Mucosa of rectum (tissue), 2 donors: ENCODE data around the gene GRIP1.

Experiments used
- H3K27ac ChIP-seq, 2 donors: one replicate each; pipeline ENCODE4 v1.7.0; 2013; ENCODE audit warnings: inconsistent platforms in 2 of 2, low read depth in 2 of 2, low read length in 2 of 2
- H3K27me3 ChIP-seq, 2 donors: one replicate each; pipeline ENCODE4 v1.7.0; 2013; ENCODE audit warnings: low read length in 2 of 2; ENCODE audit not compliant: control insufficient read depth in 2 of 2, insufficient read depth in 2 of 2
- H3K36me3 ChIP-seq, 2 donors: one replicate each; pipeline ENCODE4 v1.7.0; 2013; ENCODE audit warnings: low read length in 2 of 2; ENCODE audit not compliant: control insufficient read depth in 2 of 2, insufficient read depth in 2 of 2
- H3K4me1 ChIP-seq, 2 donors: one replicate each; pipeline ENCODE4 v1.7.0; 2013; ENCODE audit warnings: low read length in 2 of 2, mild to moderate bottlenecking in 1 of 2; ENCODE audit not compliant: control insufficient read depth in 2 of 2, insufficient read depth in 2 of 2
- H3K4me3 ChIP-seq, 2 donors: one replicate each; pipeline ENCODE4 v1.7.0; 2013; ENCODE audit warnings: low read length in 2 of 2
- H3K9ac ChIP-seq, 2 donors: one replicate each; pipeline ENCODE4 v1.7.0; 2013; ENCODE audit warnings: low read length in 2 of 2, low read depth in 1 of 2, mild to moderate bottlenecking in 1 of 2
- H3K9me3 ChIP-seq, 2 donors: one replicate each; pipeline ENCODE4 v1.7.0; 2013; ENCODE audit warnings: low read length in 2 of 2; ENCODE audit not compliant: control insufficient read depth in 2 of 2
- donor health status: healthy.
- donor health status: Normal muscosa, but diverticular disease.

The GRIP1 gene

DNA sequence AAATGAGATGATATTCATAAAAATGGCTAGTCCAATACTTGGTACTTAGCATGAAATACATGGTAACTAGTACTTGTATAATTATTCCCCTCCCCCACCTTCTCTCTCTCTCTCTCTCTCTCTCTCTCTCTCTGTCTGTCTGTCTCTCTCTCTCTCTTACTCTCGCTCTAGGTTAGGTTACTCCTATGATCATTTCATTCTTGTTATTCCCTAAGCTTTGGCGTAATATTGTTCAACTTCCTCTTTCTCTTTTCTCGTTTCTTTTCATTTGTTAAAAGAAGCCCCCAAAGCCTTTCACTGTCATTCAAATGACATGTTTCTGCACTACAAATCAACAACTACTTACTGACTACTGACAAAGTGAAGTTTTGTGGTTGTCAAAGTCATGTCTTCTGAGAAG, 89.8 kb downstream of the GRIP1 start:
- Histone ChIP-seq H3K4me3 (no peak overlapping the region), H3K4me1 (no peaks in the 10 kb centered on the region), H3K9me3 (no peaks in the 10 kb centered on the region), H3K36me3 (no peaks in the 10 kb centered on the region), H3K27me3 (no peaks in the 10 kb centered on the region), H3K9ac (no peak overlapping the region), H3K27ac (no peak overlapping the region)

DNA sequence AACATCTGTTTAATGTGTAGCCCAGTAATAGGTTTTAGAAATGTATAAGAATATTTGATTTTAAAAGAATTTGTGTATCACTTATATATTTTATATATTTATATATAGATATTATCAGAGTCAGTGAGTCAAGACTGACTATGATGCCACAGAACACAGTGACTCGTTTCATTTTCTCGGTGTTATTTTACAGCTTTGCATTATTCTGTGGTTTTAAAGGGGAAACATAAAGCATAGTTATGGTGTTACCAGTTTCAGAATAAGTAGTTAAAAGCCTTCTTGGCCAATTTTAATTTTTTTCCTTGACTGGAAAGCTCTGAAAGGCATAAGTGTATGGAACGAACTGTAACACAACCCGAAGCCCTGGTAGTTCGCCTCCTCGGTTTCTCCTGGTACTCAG, 91.0 kb downstream of the GRIP1 start:
- H3K27me3 ChIP-seq: no peaks in the 10 kb centered on the region
- no peaks in the 10 kb centered on the region for H3K4me1 ChIP-seq
- no peak overlapping the region for H3K27ac ChIP-seq
- no peak overlapping the region for H3K4me3 ChIP-seq
- H3K9me3 ChIP-seq: no peaks in the 10 kb centered on the region
- H3K36me3 ChIP-seq: no peaks in the 10 kb centered on the region
- H3K9ac ChIP-seq: no peak overlapping the region

DNA sequence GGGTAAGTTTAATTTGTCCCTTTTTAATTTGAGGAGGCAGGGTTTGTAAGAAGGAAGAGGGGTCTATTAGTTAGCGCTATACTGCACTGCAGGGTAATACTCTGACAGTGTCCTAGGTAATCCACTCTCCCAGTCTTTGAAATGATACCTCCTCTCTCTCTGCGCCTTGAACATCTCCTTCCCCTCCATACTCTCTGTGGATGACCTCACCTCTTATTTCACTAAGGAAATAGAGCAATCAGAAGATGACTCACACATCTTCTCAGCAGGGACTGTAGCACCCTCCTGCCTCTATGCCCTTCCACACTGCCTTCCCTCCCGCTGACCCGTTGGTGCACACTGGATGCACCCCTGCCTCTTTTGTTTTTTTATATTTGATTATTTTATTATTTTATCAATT, 94.2 kb downstream of the GRIP1 start:
- H3K36me3 ChIP-seq: no peaks in the 10 kb centered on the region
- no peaks in the 10 kb centered on the region for H3K9me3 ChIP-seq
- no peaks in the 10 kb centered on the region for H3K4me1 ChIP-seq
- no peak overlapping the region for H3K4me3 ChIP-seq
- no peaks in the 10 kb centered on the region for H3K27me3 ChIP-seq
- H3K9ac ChIP-seq: no peak overlapping the region
- no peak overlapping the region for H3K27ac ChIP-seq

DNA sequence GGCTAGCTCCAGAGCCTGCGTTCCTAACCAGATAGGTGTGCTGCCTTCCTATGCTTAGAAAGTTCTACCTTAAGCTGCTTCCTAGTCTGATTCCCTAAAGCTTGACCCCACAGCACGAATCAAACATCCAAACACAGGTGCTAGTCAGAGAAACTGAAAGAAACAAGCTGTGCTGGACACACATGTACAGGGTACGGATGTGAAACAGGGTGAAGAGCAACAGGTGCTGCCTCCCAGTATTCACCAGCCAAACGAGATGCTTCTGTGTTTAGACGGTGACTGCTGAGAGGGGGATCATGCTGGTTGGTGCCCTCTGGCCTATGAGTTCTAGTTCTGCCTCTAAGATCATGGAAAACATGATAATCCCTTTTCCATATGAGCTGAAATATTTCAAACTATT, 105.3 kb downstream of the GRIP1 start:
- H3K4me3 ChIP-seq: no peak overlapping the region
- no peaks in the 10 kb centered on the region for H3K27me3 ChIP-seq
- H3K27ac ChIP-seq: no peak overlapping the region
- H3K4me1 ChIP-seq: no peaks in the 10 kb centered on the region
- H3K36me3 ChIP-seq: no peaks in the 10 kb centered on the region
- H3K9ac ChIP-seq: no peak overlapping the region
- H3K9me3 ChIP-seq: no peaks in the 10 kb centered on the region

DNA sequence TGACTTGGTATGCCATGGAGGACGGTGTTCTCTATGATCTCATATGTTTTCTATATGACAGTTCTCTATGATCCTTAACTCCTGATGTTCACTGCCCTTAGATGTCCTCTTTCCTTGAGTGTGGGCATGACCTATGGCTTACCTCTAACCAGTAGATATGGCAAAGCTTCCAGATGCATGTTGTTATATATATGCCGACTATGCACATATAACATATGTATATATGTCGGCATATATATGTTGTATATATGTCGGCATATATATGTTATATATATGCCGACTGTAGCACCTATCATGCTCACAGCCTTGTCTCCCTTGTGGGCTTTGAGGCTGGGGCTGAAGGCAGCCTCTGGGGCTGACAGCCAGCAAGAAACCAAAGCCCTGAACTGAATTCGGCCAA, 106.0 kb downstream of the GRIP1 start:
- no peaks in the 10 kb centered on the region for H3K36me3 ChIP-seq
- H3K9me3 ChIP-seq: no peaks in the 10 kb centered on the region
- H3K27me3 ChIP-seq: no peaks in the 10 kb centered on the region
- no peak overlapping the region for H3K27ac ChIP-seq
- no peaks in the 10 kb centered on the region for H3K4me1 ChIP-seq
- no peak overlapping the region for H3K4me3 ChIP-seq
- no peak overlapping the region for H3K9ac ChIP-seq

DNA sequence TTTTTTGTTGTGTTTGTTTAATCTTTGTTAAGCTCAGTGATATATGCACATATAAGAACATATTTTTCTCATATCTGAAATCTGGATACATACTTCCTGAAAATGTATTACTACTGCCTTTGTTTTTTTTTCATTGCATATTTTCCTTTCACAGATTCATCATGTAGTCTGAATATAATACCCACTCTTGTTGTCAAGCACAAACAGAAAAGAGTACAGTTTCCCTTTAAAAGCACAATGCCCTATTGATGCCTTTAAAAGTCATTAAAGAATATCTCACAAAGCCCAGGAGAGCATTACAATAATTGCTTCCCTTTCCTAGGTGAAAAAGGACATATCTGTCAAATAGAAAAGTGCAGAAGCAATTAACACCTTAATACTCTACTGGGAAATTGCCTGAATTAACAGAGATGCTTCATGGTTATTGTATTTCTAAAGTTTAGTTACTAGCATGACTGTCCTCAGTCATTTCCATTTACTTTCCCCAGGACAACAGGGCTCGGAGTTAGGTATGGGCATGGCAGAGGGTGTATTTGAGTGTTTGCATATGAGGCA, 107.4 kb downstream of the GRIP1 start:
- no peaks in the 10 kb centered on the region for H3K9me3 ChIP-seq
- no peaks in the 10 kb centered on the region for H3K36me3 ChIP-seq
- H3K4me1 ChIP-seq: no peaks in the 10 kb centered on the region
- H3K27me3 ChIP-seq: no peaks in the 10 kb centered on the region
- no peak overlapping the region for H3K4me3 ChIP-seq
- no peak overlapping the region for H3K9ac ChIP-seq
- H3K27ac ChIP-seq: no peak overlapping the region

DNA sequence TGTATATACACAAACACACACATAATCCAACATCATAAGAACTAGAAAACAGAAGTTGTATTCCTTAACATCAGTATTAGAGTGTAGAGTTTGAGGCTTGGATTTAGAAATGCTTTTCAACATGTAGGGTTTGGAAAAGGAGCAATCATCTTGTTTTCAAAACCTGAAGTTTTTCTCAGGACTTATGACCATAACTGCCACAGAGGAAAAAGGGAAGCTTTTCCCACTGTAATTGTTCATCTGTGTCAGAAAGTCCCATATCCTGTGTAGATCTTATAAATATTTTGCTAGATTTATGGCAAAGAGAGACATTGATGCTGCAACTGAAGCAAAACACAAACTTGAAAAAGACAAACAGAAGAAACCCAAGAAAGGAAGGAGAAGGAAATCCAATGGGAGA, 115.7 kb downstream of the GRIP1 start:
- H3K27ac ChIP-seq: no peak overlapping the region
- H3K36me3 ChIP-seq: no peaks in the 10 kb centered on the region
- H3K4me3 ChIP-seq: no peak overlapping the region
- H3K9me3 ChIP-seq: no peaks in the 10 kb centered on the region
- no peak overlapping the region for H3K9ac ChIP-seq
- no peaks in the 10 kb centered on the region for H3K4me1 ChIP-seq
- no peaks in the 10 kb centered on the region for H3K27me3 ChIP-seq

DNA sequence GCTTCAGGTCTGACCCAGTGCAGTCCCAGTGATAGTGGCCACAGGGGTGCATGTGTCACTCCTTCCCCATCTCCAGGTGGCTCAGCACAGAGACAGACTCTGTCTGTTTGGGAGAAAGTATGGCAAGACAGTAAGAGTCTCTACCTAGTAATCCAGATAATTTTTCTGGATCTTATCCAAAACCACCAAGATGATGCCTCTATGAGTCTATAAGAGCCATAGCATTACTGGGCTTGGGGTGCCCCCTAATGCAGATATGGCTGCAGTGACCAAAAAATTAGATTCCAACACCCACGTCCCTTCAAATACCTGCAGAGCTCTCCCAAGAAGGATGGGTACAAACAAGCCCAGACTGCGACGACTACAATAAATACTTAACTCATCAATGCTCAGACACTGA, 123.8 kb downstream of the GRIP1 start:
- Histone ChIP-seq H3K4me1 (no peaks in the 10 kb centered on the region), H3K27ac (no peak overlapping the region), H3K27me3 (no peaks in the 10 kb centered on the region), H3K4me3 (no peak overlapping the region), H3K9me3 (no peaks in the 10 kb centered on the region), H3K36me3 (no peaks in the 10 kb centered on the region), H3K9ac (no peak overlapping the region)

DNA sequence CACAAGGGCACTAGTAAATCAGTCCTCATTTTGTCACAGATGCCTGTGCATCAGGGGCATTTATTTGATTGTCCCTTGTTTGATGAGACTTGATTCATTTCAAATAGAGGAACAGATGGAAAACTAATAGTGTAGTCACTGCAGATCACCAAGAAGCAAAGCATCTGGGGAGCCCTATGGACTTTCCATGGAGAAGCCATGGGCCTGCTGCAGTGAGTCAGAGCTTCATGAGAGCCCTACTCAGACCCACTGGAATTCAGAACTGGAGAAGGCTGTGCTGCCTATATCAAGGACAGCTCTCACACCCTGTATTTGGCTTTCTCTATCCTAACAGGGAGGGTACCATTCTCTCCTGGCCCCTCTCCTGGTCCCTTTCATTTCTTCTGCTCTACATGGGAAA, 126.2 kb downstream of the GRIP1 start:
- H3K4me1 ChIP-seq: no peaks in the 10 kb centered on the region
- no peaks in the 10 kb centered on the region for H3K36me3 ChIP-seq
- H3K27me3 ChIP-seq: no peaks in the 10 kb centered on the region
- no peak overlapping the region for H3K27ac ChIP-seq
- no peak overlapping the region for H3K9ac ChIP-seq
- no peaks in the 10 kb centered on the region for H3K9me3 ChIP-seq
- H3K4me3 ChIP-seq: no peak overlapping the region

DNA sequence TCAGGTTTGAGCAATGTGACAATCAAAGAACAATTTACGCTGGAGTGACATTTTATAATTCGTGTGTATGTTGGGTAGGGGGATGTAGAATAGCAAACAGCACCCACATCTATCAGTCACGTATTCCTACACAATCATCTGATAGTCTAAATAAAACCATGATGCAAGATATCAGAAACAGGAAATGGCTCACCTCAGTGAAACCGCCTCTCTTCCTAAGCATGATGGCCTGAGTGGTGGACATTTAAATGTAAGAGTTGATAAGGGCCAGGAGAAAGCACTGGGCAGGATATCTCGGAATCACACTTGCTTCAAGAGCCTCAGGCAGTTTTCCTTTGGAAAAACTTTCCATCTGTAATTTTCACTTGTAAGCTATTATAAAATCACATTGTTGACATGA, 128.2 kb downstream of the GRIP1 start:
- Histone ChIP-seq H3K9me3 (no peaks in the 10 kb centered on the region), H3K9ac (no peak overlapping the region), H3K36me3 (no peaks in the 10 kb centered on the region), H3K27me3 (no peaks in the 10 kb centered on the region), H3K4me3 (no peak overlapping the region), H3K4me1 (no peaks in the 10 kb centered on the region), H3K27ac (no peak overlapping the region)

DNA sequence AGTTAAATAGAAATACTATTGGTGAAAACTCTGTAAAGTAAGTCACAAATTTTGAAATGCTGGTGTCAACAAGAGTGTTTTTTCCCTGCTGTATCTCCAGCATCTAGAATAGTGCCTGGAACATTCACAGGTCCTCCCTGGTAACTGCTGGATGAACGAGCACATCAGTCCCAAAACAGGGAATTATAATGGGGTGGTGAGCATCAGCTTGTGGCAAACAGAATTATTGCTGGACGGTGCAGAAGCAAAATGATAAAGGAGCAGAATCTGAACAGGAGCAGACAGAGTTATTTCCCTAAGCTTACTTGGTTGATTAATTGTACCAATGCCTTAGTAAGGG, 129.9 kb downstream of the GRIP1 start:
- Histone ChIP-seq H3K27ac (no peak overlapping the region), H3K4me3 (no peak overlapping the region), H3K27me3 (no peaks in the 10 kb centered on the region), H3K9me3 (no peaks in the 10 kb centered on the region), H3K36me3 (no peaks in the 10 kb centered on the region), H3K4me1 (no peaks in the 10 kb centered on the region), H3K9ac (no peak overlapping the region)
